ENCODE results near the gene SPTLC3.

Gene SPTLC3

GRCh38 chr20:13148961-13149360 lies 140.2 kb downstream of the SPTLC3 start:
- Mint-ChIP-seq H3K9me3 (peaks cover 0 to 4% of the 10 kb centered on the region in 2 donors), H3K4me1 (ENCODE audit: low read depth in 2 of 2) (no peaks in the 10 kb centered on the region), H3K27me3 (peaks cover 9 to 26% of the 10 kb centered on the region in 2 donors), H3K36me3 (ENCODE audit: insufficient read depth) (peaks cover 2% of the 10 kb centered on the region), H3K27ac (no peak overlapping the region), H3K4me3 (no peak overlapping the region)
- DNase-seq (no peak), ATAC-seq (replicated peaks) (no peak)

- H3K4me3 Mint-ChIP-seq: no peak overlapping the region
- peaks cover 2% of the 10 kb centered on the region for H3K36me3 Mint-ChIP-seq (ENCODE audit: insufficient read depth)
- ATAC-seq (replicated peaks) (no peak), DNase-seq (no peak)
- no peaks in the 10 kb centered on the region for H3K4me1 Mint-ChIP-seq (ENCODE audit: low read depth in 2 of 2)
- no peak overlapping the region for H3K27ac Mint-ChIP-seq
- no peaks in the 10 kb centered on the region for H3K9me3 Mint-ChIP-seq
- peaks cover 6 to 23% of the 10 kb centered on the region in 2 donors for H3K27me3 Mint-ChIP-seq
Observed at GRCh38 chr20:13149371-13150105, 140.8 kb downstream of the SPTLC3 start.

- H3K27ac Mint-ChIP-seq: no peak overlapping the region
- H3K4me3 Mint-ChIP-seq: no peak overlapping the region
- no peak for DNase-seq
- H3K27me3 Mint-ChIP-seq: peaks cover 0 to 9% of the 10 kb centered on the region in 2 donors
- no peaks in the 10 kb centered on the region for H3K4me1 Mint-ChIP-seq (ENCODE audit: low read depth in 2 of 2)
- no peaks in the 10 kb centered on the region for H3K9me3 Mint-ChIP-seq
- peaks cover 4% of the 10 kb centered on the region for H3K36me3 Mint-ChIP-seq (ENCODE audit: insufficient read depth)
- ATAC-seq (replicated peaks): no peak
Observed at GRCh38 chr20:13158369-13158768, 149.6 kb downstream of the SPTLC3 start.

GRCh38 chr20:13159889-13160288 lies 151.1 kb downstream of the SPTLC3 start:
- Mint-ChIP-seq H3K27ac (no peak overlapping the region), H3K9me3 (no peaks in the 10 kb centered on the region), H3K4me1 (ENCODE audit: low read depth in 2 of 2) (no peaks in the 10 kb centered on the region), H3K36me3 (ENCODE audit: insufficient read depth) (peaks cover 4% of the 10 kb centered on the region), H3K4me3 (no peak overlapping the region), H3K27me3 (no peaks in the 10 kb centered on the region)
- DNase-seq (no peak), ATAC-seq (replicated peaks) (no peak)

- Mint-ChIP-seq H3K36me3 (ENCODE audit: insufficient read depth) (peaks cover 4% of the 10 kb centered on the region), H3K4me3 (no peak overlapping the region), H3K27ac (no peak overlapping the region), H3K4me1 (ENCODE audit: low read depth in 2 of 2) (no peaks in the 10 kb centered on the region), H3K27me3 (peaks cover 0 to 10% of the 10 kb centered on the region in 2 donors), H3K9me3 (no peaks in the 10 kb centered on the region)
- ATAC-seq (replicated peaks) (no peak), DNase-seq (no peak)
Observed at GRCh38 chr20:13165203-13165602, 156.4 kb downstream of the SPTLC3 start.

- Mint-ChIP-seq H3K4me3 (no peak overlapping the region), H3K36me3 (ENCODE audit: insufficient read depth) (peaks cover 4% of the 10 kb centered on the region), H3K4me1 (ENCODE audit: low read depth in 2 of 2) (no peaks in the 10 kb centered on the region), H3K27ac (no peak overlapping the region), H3K9me3 (no peaks in the 10 kb centered on the region), H3K27me3 (peaks cover 0 to 10% of the 10 kb centered on the region in 2 donors)
- no peak for DNase-seq
- no peak for ATAC-seq (replicated peaks)
Observed at GRCh38 chr20:13166011-13166410, 157.2 kb downstream of the SPTLC3 start.

GRCh38 chr20:13166437-13166836 lies 157.7 kb downstream of the SPTLC3 start:
- peaks cover 0 to 10% of the 10 kb centered on the region in 2 donors for H3K27me3 Mint-ChIP-seq
- H3K9me3 Mint-ChIP-seq: no peaks in the 10 kb centered on the region
- no peak for ATAC-seq (replicated peaks)
- H3K27ac Mint-ChIP-seq: no peak overlapping the region
- DNase-seq: no peak
- H3K36me3 Mint-ChIP-seq (ENCODE audit: insufficient read depth): no peaks in the 10 kb centered on the region
- no peak overlapping the region for H3K4me3 Mint-ChIP-seq
- no peaks in the 10 kb centered on the region for H3K4me1 Mint-ChIP-seq (ENCODE audit: low read depth in 2 of 2)

- Mint-ChIP-seq H3K27me3 (peaks cover 0 to 23% of the 10 kb centered on the region in 2 donors), H3K9me3 (peaks cover 0 to 1% of the 10 kb centered on the region in 2 donors), H3K4me3 (no peak overlapping the region), H3K4me1 (ENCODE audit: low read depth in 2 of 2) (no peaks in the 10 kb centered on the region), H3K27ac (no peak overlapping the region), H3K36me3 (ENCODE audit: insufficient read depth) (no peaks in the 10 kb centered on the region)
- no peak for ATAC-seq (replicated peaks)
- DNase-seq: no peak
Observed at GRCh38 chr20:13169086-13169485, 160.3 kb downstream of the SPTLC3 start.

- no peak overlapping the region for H3K27ac Mint-ChIP-seq
- DNase-seq (no peak), ATAC-seq (replicated peaks) (no peak)
- no peaks in the 10 kb centered on the region for H3K36me3 Mint-ChIP-seq (ENCODE audit: insufficient read depth)
- no peak overlapping the region for H3K4me3 Mint-ChIP-seq
- no peaks in the 10 kb centered on the region for H3K4me1 Mint-ChIP-seq (ENCODE audit: low read depth in 2 of 2)
- peaks cover 0 to 1% of the 10 kb centered on the region in 2 donors for H3K9me3 Mint-ChIP-seq
- peaks cover 0 to 23% of the 10 kb centered on the region in 2 donors for H3K27me3 Mint-ChIP-seq
Observed at GRCh38 chr20:13170771-13171170, 162.0 kb downstream of the SPTLC3 start.

- Mint-ChIP-seq H3K27me3 (peaks cover 6 to 23% of the 10 kb centered on the region in 2 donors), H3K4me3 (no peak overlapping the region), H3K36me3 (ENCODE audit: insufficient read depth) (no peaks in the 10 kb centered on the region), H3K9me3 (peaks cover 1 to 19% of the 10 kb centered on the region in 2 donors), H3K4me1 (ENCODE audit: low read depth in 2 of 2) (no peaks in the 10 kb centered on the region), H3K27ac (no peak overlapping the region)
- no peak for ATAC-seq (replicated peaks)
- DNase-seq: no peak
Observed at GRCh38 chr20:13173201-13173600, 164.4 kb downstream of the SPTLC3 start.

GRCh38 chr20:13174402-13174801 lies 165.6 kb downstream of the SPTLC3 start:
- no peaks in the 10 kb centered on the region for H3K4me1 Mint-ChIP-seq (ENCODE audit: low read depth in 2 of 2)
- no peaks in the 10 kb centered on the region for H3K36me3 Mint-ChIP-seq (ENCODE audit: insufficient read depth)
- no peak for DNase-seq
- ATAC-seq (replicated peaks): no peak
- peaks cover 6 to 20% of the 10 kb centered on the region in 2 donors for H3K27me3 Mint-ChIP-seq
- H3K27ac Mint-ChIP-seq: no peak overlapping the region
- peaks cover 3 to 19% of the 10 kb centered on the region in 2 donors for H3K9me3 Mint-ChIP-seq
- H3K4me3 Mint-ChIP-seq: no peak overlapping the region

- Mint-ChIP-seq H3K27me3 (peaks cover 6 to 18% of the 10 kb centered on the region in 2 donors), H3K9me3 (peaks cover 5 to 19% of the 10 kb centered on the region in 2 donors), H3K27ac (no peak overlapping the region), H3K36me3 (ENCODE audit: insufficient read depth) (no peaks in the 10 kb centered on the region), H3K4me3 (no peak overlapping the region), H3K4me1 (ENCODE audit: low read depth in 2 of 2) (no peaks in the 10 kb centered on the region)
- no peak for DNase-seq
- ATAC-seq (replicated peaks): no peak
Observed at GRCh38 chr20:13180986-13181889, 172.5 kb downstream of the SPTLC3 start.

- Mint-ChIP-seq H3K4me3 (no peak overlapping the region), H3K27ac (no peak overlapping the region), H3K27me3 (peaks cover 0 to 18% of the 10 kb centered on the region in 2 donors), H3K36me3 (ENCODE audit: insufficient read depth) (no peaks in the 10 kb centered on the region), H3K9me3 (peaks cover 11% of the 10 kb centered on the region in 2 donors), H3K4me1 (ENCODE audit: low read depth in 2 of 2) (no peaks in the 10 kb centered on the region)
- no peak for DNase-seq
- ATAC-seq (replicated peaks): no peak
Observed at GRCh38 chr20:13183005-13183404, 174.2 kb downstream of the SPTLC3 start.

Data from effector memory CD8-positive, alpha-beta T cell (primary cell).